Smooth muscle cell (in vitro differentiated cells): ENCODE results near the gene EPB41. TPM values are rescaled to one million over a fixed set of nuclear protein-coding genes. Genes with fewer than 3 reads are reported as not detected.

Source experiments
- DNase-seq: peaks from one replicate; lab custom pipeline; 2025; ENCODE audit not compliant: unreplicated experiment; lab: John Stamatoyannopoulos, UW
- H2AFZ ChIP-seq: fragments of 200-600 bp; sonication (generic); 2 replicates; pipeline ENCODE4 v1.6.0; 2016; ENCODE audit warnings: antibody characterized with exemption, low read depth, mild to moderate bottlenecking
- H3F3A ChIP-seq: fragments of 200-600 bp; sonication (generic); 2 replicates; pipeline ENCODE4 v1.6.0; 2017; ENCODE audit warnings: antibody characterized with exemption, low read depth
- H3K27ac ChIP-seq: fragments of 200-600 bp; sonication (generic); 2 replicates; pipeline ENCODE4 v1.5.1; 2016; ENCODE audit warnings: low read depth, mild to moderate bottlenecking
- H3K27me3 ChIP-seq: fragments of 200-600 bp; sonication (generic); 2 replicates; pipeline ENCODE4 v1.6.1; 2016; ENCODE audit warnings: low read depth, mild to moderate bottlenecking
- H3K36me3 ChIP-seq: fragments of 200-600 bp; sonication (generic); 2 replicates; pipeline ENCODE4 v1.5.1; 2016; ENCODE audit warnings: low read depth
- H3K4me1 ChIP-seq: fragments of 200-600 bp; sonication (generic); 2 replicates; pipeline ENCODE4 v1.5.1; 2016; ENCODE audit warnings: low read depth
- H3K4me2 ChIP-seq: fragments of 200-600 bp; sonication (generic); 2 replicates; pipeline ENCODE4 v1.6.0; 2016; ENCODE audit warnings: mild to moderate bottlenecking
- H3K4me3 ChIP-seq: fragments of 200-600 bp; sonication (generic); 2 replicates; pipeline ENCODE4 v1.5.1; 2016; ENCODE audit warnings: mild to moderate bottlenecking
- H3K79me2 ChIP-seq: fragments of 200-600 bp; sonication (generic); 2 replicates; pipeline ENCODE4 v1.6.0; 2016; ENCODE audit warnings: low read depth, mild to moderate bottlenecking
- H3K9ac ChIP-seq: fragments of 200-600 bp; sonication (generic); 2 replicates; pipeline ENCODE4 v1.6.0; 2016; ENCODE audit warnings: low read depth
- H3K9me3 ChIP-seq: fragments of 200-600 bp; sonication (generic); replicated peaks from 2 replicates; pipeline ENCODE4 v1.5.1; 2016; ENCODE audit warnings: low read depth
- H4K20me1 ChIP-seq: fragments of 200-600 bp; sonication (generic); 2 replicates; pipeline ENCODE4 v1.6.0; 2016; ENCODE audit warnings: low read depth
- CTCF ChIP-seq: fragments of 200-600 bp; sonication (generic); IDR thresholded peaks from 2 replicates; pipeline ENCODE4 v1.5.1; 2017; ENCODE audit warnings: borderline replicate concordance, mild to moderate bottlenecking, antibody characterized with exemption; ENCODE audit not compliant: insufficient read depth, poor library complexity, severe bottlenecking
- WGBS: methylation state at CpG from one replicate; pipeline ENCODE4 v1.1.7; 2016; ENCODE audit warnings: low lambda C conversion rate; 5-methylcytosine and 5-hydroxymethylcytosine counted together
- polyA plus RNA-seq: library from polyadenylated mRNA; unstranded; fragments of >200 nt; fragmentation: Nextera tagmentation; extraction: Ambion mirVana; gene quantifications from 2 replicates; pipeline ENCODE4 v1.2.1, GENCODE V29; 2016
- total RNA-seq: library from RNA; depleted of rRNA; stranded (reverse); fragments of >200 nt; gene quantifications from 2 replicates; pipeline ENCODE4 v1.2.3, GENCODE V29; 2014

EPB41 gene
- total and polyA plus RNA-seq, 2 experiments from 2014 or later: 4.7 to 20.2 TPM

DNA sequence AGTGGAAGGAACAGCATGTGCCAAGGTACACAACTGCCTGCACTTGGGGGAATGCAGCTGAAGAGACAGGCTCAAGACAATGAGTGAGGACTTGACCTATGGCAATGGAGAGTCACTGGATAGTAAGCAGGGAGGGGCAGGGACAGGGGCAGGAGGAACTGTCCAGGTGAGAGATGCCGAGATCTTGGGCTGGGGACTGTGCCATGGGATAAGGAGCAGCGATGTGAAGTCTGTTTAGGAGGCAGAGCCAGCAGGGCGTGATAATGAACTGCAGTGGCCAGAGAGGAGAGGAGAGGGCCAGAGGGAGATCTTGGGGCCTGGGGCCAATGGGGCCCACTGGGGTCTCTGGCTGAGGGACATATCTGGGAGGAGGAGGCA is 17.8 kb upstream of the EPB41 start:
- Histone ChIP-seq H3K27me3 (no peaks in the 10 kb centered on the region), H3K4me2 (no peak overlapping the region), H4K20me1 (peaks cover 23% of the 10 kb centered on the region), H2AFZ (no peak overlapping the region), H3K9me3 (no peaks in the 10 kb centered on the region), H3F3A (no peaks in the 10 kb centered on the region), H3K27ac (no peak overlapping the region), H3K9ac (no peak overlapping the region), H3K4me1 (peaks cover 9% of the 10 kb centered on the region), H3K4me3 (no peak overlapping the region), H3K36me3 (no peaks in the 10 kb centered on the region), H3K79me2 (no peaks in the 10 kb centered on the region)
- no peak for TF ChIP-seq CTCF
- no peak for DNase-seq
- 67% methylated on average over 2 of the region's 3 CpGs for WGBS

DNA sequence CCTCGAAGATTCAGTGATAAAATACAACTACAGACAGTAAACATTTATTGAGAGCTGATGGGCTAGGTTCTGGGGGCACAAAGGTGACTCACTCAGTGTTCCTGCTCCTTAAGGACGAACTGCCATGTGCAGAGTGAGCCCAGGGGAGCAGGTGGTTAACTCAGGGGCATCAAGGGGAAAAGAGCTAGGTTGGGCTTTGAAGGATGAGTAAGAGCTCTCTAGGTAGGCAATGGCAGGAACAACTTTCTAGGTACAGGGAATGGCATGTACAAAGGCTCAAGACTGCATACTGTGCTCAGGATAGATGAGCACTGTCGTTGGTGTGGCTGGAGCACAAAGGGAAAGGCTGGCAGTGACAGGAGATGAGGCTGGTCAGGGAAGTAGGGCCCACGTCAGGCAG is 16.6 kb upstream of the EPB41 start:
- Histone ChIP-seq H3K9ac (no peak overlapping the region), H3K4me3 (no peak overlapping the region), H2AFZ (no peak overlapping the region), H3K4me2 (no peak overlapping the region), H3K4me1 (peaks cover 9% of the 10 kb centered on the region), H3K27me3 (no peaks in the 10 kb centered on the region), H3F3A (no peaks in the 10 kb centered on the region), H3K36me3 (no peaks in the 10 kb centered on the region), H4K20me1 (peaks cover 35% of the 10 kb centered on the region), H3K79me2 (no peaks in the 10 kb centered on the region), H3K9me3 (no peaks in the 10 kb centered on the region), H3K27ac (no peak overlapping the region)
- WGBS: 85% methylated on average over 4 of the region's 4 CpGs
- DNase-seq: no peak
- TF ChIP-seq CTCF: no peak

- H3K9me3 ChIP-seq: no peaks in the 10 kb centered on the region
- TF ChIP-seq CTCF: no peak
- H2AFZ ChIP-seq: no peak overlapping the region
- H3K9ac ChIP-seq: no peak overlapping the region
- H3K4me2 ChIP-seq: no peak overlapping the region
- DNase-seq: no peak
- H3F3A ChIP-seq: no peaks in the 10 kb centered on the region
- no peaks in the 10 kb centered on the region for H3K36me3 ChIP-seq
- WGBS: 86% methylated on average over 3 of the region's 3 CpGs
- no peaks in the 10 kb centered on the region for H3K27me3 ChIP-seq
- H4K20me1 ChIP-seq: peaks cover 35% of the 10 kb centered on the region
- no peak overlapping the region for H3K27ac ChIP-seq
- H3K4me3 ChIP-seq: no peak overlapping the region
- H3K79me2 ChIP-seq: no peaks in the 10 kb centered on the region
- H3K4me1 ChIP-seq: peaks cover 9% of the 10 kb centered on the region
Measured at GRCh38 chr1:28898405-28898881, 15.9 kb upstream of the EPB41 start.

- 83% methylated on average over 2 of the region's 2 CpGs for WGBS
Measured at GRCh38 chr1:28899267-28899666, 15.1 kb upstream of the EPB41 start.

More at GRCh38 chr1:28899267-28899666, 15.1 kb upstream of the EPB41 start:
- no peaks in the 10 kb centered on the region for H3K36me3 ChIP-seq
- H4K20me1 ChIP-seq: peaks cover 35% of the 10 kb centered on the region
- no peaks in the 10 kb centered on the region for H3F3A ChIP-seq
- no peak overlapping the region for H3K4me2 ChIP-seq
- H3K4me3 ChIP-seq: no peak overlapping the region
- TF ChIP-seq CTCF: no peak
- peaks cover 9% of the 10 kb centered on the region for H3K4me1 ChIP-seq
- H3K27me3 ChIP-seq: no peaks in the 10 kb centered on the region
- H3K9me3 ChIP-seq: no peaks in the 10 kb centered on the region
- H2AFZ ChIP-seq: no peak overlapping the region
- DNase-seq: no peak
- H3K9ac ChIP-seq: no peak overlapping the region
- H3K79me2 ChIP-seq: no peaks in the 10 kb centered on the region
- H3K27ac ChIP-seq: no peak overlapping the region
